ENCODE results near the gene CATSPER1. TPM values are rescaled to one million over a fixed set of nuclear protein-coding genes. Genes with fewer than 3 reads are reported as not detected.

CATSPER1 gene
- total RNA-seq, 1 donor from 2014 or later: 3.6 TPM

- intact Hi-C loops (cut with DNase I): no loop called here
- Histone ChIP-seq H3K4me3 (no peak overlapping the region), H3K27me3 (ENCODE audit: low read depth) (no peaks in the 10 kb centered on the region), H3K27ac (peak overlapping the region; percentile 91), H3K4me1 (peaks cover 40% of the 10 kb centered on the region), H3K9me3 (no peaks in the 10 kb centered on the region), H3K36me3 (peaks cover 67% of the 10 kb centered on the region)
- DNase-seq: peak; percentile 79
- peak; percentile 65 to 68 for ATAC-seq
- peak; percentile 92 for TF ChIP-seq CTCF (IDR thresholded peaks at IDR 0.05)
These were observed 42.0 kb upstream of the CATSPER1 start for GRCh38 chr11:66068154-66068821.

- peaks cover 40% of the 10 kb centered on the region for H3K4me1 ChIP-seq
- peaks cover 69% of the 10 kb centered on the region for H3K36me3 ChIP-seq
- no peak overlapping the region for H3K27ac ChIP-seq
- no peak for ATAC-seq
- H3K27me3 ChIP-seq (ENCODE audit: low read depth): no peaks in the 10 kb centered on the region
- DNase-seq: no peak
- no peak overlapping the region for H3K4me3 ChIP-seq
- intact Hi-C loops (cut with DNase I): no loop called here
- TF ChIP-seq CTCF (IDR thresholded peaks at IDR 0.05): no peak
- no peaks in the 10 kb centered on the region for H3K9me3 ChIP-seq
These were observed 41.4 kb upstream of the CATSPER1 start for GRCh38 chr11:66067640-66068039.

GRCh38 chr11:66066751-66067150, 40.5 kb upstream of the CATSPER1 start:
- intact Hi-C loops (cut with DNase I): no loop called here
- H3K4me1 ChIP-seq: peaks cover 34% of the 10 kb centered on the region
- H3K27ac ChIP-seq: no peak overlapping the region
- H3K4me3 ChIP-seq: no peak overlapping the region
- no peaks in the 10 kb centered on the region for H3K27me3 ChIP-seq (ENCODE audit: low read depth)
- TF ChIP-seq CTCF (IDR thresholded peaks at IDR 0.05): no peak
- no peak for DNase-seq
- no peak for ATAC-seq
- no peaks in the 10 kb centered on the region for H3K9me3 ChIP-seq
- peaks cover 74% of the 10 kb centered on the region for H3K36me3 ChIP-seq

GRCh38 chr11:66064571-66064970, 38.3 kb upstream of the CATSPER1 start:
- H3K27ac ChIP-seq: no peak overlapping the region
- DNase-seq (no peak), ATAC-seq (no peak)
- TF ChIP-seq CTCF (IDR thresholded peaks at IDR 0.05): no peak
- H3K36me3 ChIP-seq: peaks cover 96% of the 10 kb centered on the region
- H3K4me1 ChIP-seq: peaks cover 25% of the 10 kb centered on the region
- no peak overlapping the region for H3K4me3 ChIP-seq
- no peaks in the 10 kb centered on the region for H3K27me3 ChIP-seq (ENCODE audit: low read depth)
- intact Hi-C loops (cut with DNase I): no loop called here
- H3K9me3 ChIP-seq: no peaks in the 10 kb centered on the region

- TF ChIP-seq CTCF (IDR thresholded peaks at IDR 0.05): no peak
- ATAC-seq (no peak), DNase-seq (no peak)
- Histone ChIP-seq H3K36me3 (peaks cover 100% of the 10 kb centered on the region), H3K9me3 (no peaks in the 10 kb centered on the region), H3K27me3 (ENCODE audit: low read depth) (no peaks in the 10 kb centered on the region), H3K4me3 (no peak overlapping the region), H3K27ac (no peak overlapping the region), H3K4me1 (peaks cover 18% of the 10 kb centered on the region)
- intact Hi-C loops (cut with DNase I): no loop called here
These were observed 37.6 kb upstream of the CATSPER1 start for GRCh38 chr11:66063900-66064299.

All from lower lobe of right lung (tissue), 2 donors.